HG03045 (cell line): ENCODE measurements around the gene ITGB1.

Experiments
- ATAC-seq: cut with Tn5 transposase; IDR thresholded peaks from one replicate; pipeline ENCODE4 v1.9.1; 2021; ENCODE audit warnings: mild to moderate bottlenecking, moderate library complexity; ENCODE audit not compliant: unreplicated experiment

Gene ITGB1

GRCh38 chr10:32893916-32894664, 63.9 kb downstream of the ITGB1 start:
- no peak for ATAC-seq

- ATAC-seq, result no peak
Measured at GRCh38 chr10:32893434-32893833, 64.6 kb downstream of the ITGB1 start.

GRCh38 chr10:32891261-32891660, 66.8 kb downstream of the ITGB1 start:
- ATAC-seq, result no peak

GRCh38 chr10:32890444-32890843, 67.6 kb downstream of the ITGB1 start:
- no peak for ATAC-seq

- no peak for ATAC-seq
Measured at GRCh38 chr10:32889631-32890212, 68.3 kb downstream of the ITGB1 start.

GRCh38 chr10:32888161-32888927, 69.7 kb downstream of the ITGB1 start:
- no peak for ATAC-seq

GRCh38 chr10:32887481-32887880, 70.5 kb downstream of the ITGB1 start:
- no peak for ATAC-seq

GRCh38 chr10:32882076-32882475, 76.0 kb downstream of the ITGB1 start:
- no peak for ATAC-seq

GRCh38 chr10:32878646-32879045, 79.4 kb downstream of the ITGB1 start:
- no peak for ATAC-seq

- ATAC-seq, result no peak
Measured at GRCh38 chr10:32877915-32878314, 80.1 kb downstream of the ITGB1 start.

GRCh38 chr10:32865170-32865569, 92.9 kb downstream of the ITGB1 start:
- no peak for ATAC-seq

- ATAC-seq, result no peak
Measured at GRCh38 chr10:32854435-32854834, 103.6 kb downstream of the ITGB1 start.

GRCh38 chr10:32851301-32851700, 106.7 kb downstream of the ITGB1 start:
- no peak for ATAC-seq
